Aorta (tissue), 5 donors: ENCODE measurements around the gene SMYD3. TPM values are rescaled to one million over a fixed set of nuclear protein-coding genes. Genes with fewer than 3 reads are reported as not detected.
"Not testable (repeated sequence)": the region's sequence is repeated elsewhere in the genome, so short reads cannot be mapped to it uniquely, and the experiment has no call there.

Experiments used
- ATAC-seq: fragments of 200-7000 bp; cut with Tn5 transposase; one replicate; pipeline ENCODE4 v1.9.1; 2022; ENCODE audit warnings: moderate library complexity; ENCODE audit not compliant: low FRiP score
- DNase-seq, 2 donors: peaks; one replicate each; pipeline ENCODE4 v3.0.0-alpha.2; 2020
- H3K27ac ChIP-seq, 2 donors: one replicate each; pipeline ENCODE4 v1.5.1; 2013; ENCODE audit warnings: low read length in 2 of 2, mild to moderate bottlenecking in 2 of 2, moderate library complexity in 2 of 2, control low read depth in 1 of 2, inconsistent platforms in 1 of 2, low read depth in 1 of 2
- H3K27me3 ChIP-seq, 2 donors: one replicate each; pipeline ENCODE4 v1.6.1; 2013; ENCODE audit warnings: control low read depth in 1 of 2, low read length in 1 of 2, mild to moderate bottlenecking in 1 of 2, moderate library complexity in 1 of 2; ENCODE audit not compliant: insufficient read depth in 2 of 2, control insufficient read depth in 1 of 2
- H3K36me3 ChIP-seq, 2 donors: one replicate each; pipeline ENCODE4 v1.6.1; 2013; ENCODE audit warnings: control low read depth in 1 of 2, low read length in 1 of 2, mild to moderate bottlenecking in 1 of 2; ENCODE audit not compliant: insufficient read depth in 2 of 2, control insufficient read depth in 1 of 2
- H3K4me1 ChIP-seq, 2 donors: one replicate each; pipeline ENCODE4 v1.6.1; 2013; ENCODE audit warnings: low read length in 2 of 2, control low read depth in 1 of 2, mild to moderate bottlenecking in 1 of 2, moderate library complexity in 1 of 2; ENCODE audit not compliant: insufficient read depth in 2 of 2, control insufficient read depth in 1 of 2
- H3K4me3 ChIP-seq, 2 donors: one replicate each; pipeline ENCODE4 v1.5.1; 2013; ENCODE audit warnings: low read length in 2 of 2, control low read depth in 1 of 2, mild to moderate bottlenecking in 1 of 2
- H3K9me3 ChIP-seq: one replicate; pipeline ENCODE4 v1.6.1; 2013; ENCODE audit warnings: mild to moderate bottlenecking, low read length; ENCODE audit not compliant: control insufficient read depth
- WGBS, 2 donors: extraction: QIAGEN DNeasy Blood & Tissue Kit; methylation state at CpG; one replicate each; pipeline ENCODE4 v1.1.7; 2013; 5-methylcytosine and 5-hydroxymethylcytosine counted together
- intact Hi-C, 2 donors: fragments of 100-400 bp; cut with DNase I; formaldehyde crosslinking; loops; one replicate each; pipeline versions ENCODE4 v1.14.2 to v1.15.0; 2022
- polyA plus RNA-seq, 2 donors: library from polyadenylated mRNA; stranded (reverse); fragments of 200-250 nt; gene quantifications; one replicate each; pipeline ENCODE4 v1.2.3, GENCODE V29; 2013
- total RNA-seq, 2 donors: library from RNA; stranded (reverse); fragmentation: NEBNext Ultra II Directional; extraction: Animal tissue kit (Norgen Biotek cat#: 25700); gene quantifications; one replicate each; pipeline ENCODE4 v1.2.1, GENCODE V29; 2021
- donor health status: healthy with polysubstance abuse.
- donor health status: Bipolar disorder and iron deficiency.
- donor health status: DM: no; HTN: no; CAD: no.
- donor health status: DM: no; HTN: no; CAD: no.
- donor health status: DM: yes; HTN: yes; CAD: no.

The SMYD3 gene
- total and polyA plus RNA-seq, 4 donors, result 6.0 to 29.1 (median 11.1) TPM

DNA sequence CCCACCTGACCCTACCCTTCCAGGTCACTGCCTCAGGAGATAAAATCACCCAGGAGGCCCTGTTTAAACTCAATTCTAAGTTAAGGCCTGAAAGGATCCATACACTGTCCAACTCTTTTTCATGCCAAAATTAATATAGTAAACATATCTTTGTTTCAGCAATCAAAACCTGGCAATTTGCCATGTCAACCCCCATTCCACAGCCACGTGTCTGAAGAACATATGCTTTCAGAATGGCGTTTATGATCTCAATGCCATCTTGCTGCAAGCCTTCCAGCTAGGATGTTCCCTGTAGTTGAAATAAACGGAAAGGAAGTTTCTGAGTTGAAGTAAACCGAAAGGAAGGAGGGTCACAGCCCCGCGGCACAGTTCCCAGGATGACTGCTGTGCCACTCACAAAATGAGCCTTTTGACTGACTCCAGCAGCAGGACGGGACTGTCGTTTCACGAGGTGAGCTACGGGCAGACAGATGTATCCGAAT lies 472.0 kb downstream of the SMYD3 start:
- Histone ChIP-seq H3K9me3 (no peaks in the 10 kb centered on the region), H3K4me1 (no peaks in the 10 kb centered on the region), H3K27me3 (no peaks in the 10 kb centered on the region), H3K27ac (no peak overlapping the region), H3K36me3 (no peaks in the 10 kb centered on the region), H3K4me3 (no peak overlapping the region)
- DNase-seq (no peak), ATAC-seq (no peak)
- WGBS, 2 donors, result 78% methylated on average over 11 of the region's 11 CpGs
- intact Hi-C loops, result no loop called here

DNA sequence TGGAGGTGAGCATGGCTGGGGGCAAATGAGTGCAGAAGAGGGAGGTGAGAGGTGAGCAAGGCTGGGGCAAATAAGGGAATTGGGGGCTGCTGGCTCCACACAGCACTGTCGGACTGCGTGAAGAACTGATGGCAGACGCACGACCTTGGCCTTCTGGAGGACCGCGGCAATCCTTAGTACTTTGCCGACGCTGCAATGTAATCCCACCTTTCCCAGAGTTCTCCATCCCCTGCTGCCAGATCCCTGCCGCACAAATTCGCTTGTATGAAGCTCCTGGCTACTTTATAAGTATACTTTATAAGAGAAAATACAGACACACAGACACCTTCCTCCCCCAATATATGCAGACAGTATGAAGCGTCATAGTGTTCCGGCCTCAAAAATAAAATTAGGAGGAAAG lies 472.4 kb downstream of the SMYD3 start:
- H3K4me3 ChIP-seq, result no peak overlapping the region
- no peak for ATAC-seq
- H3K9me3 ChIP-seq, result no peaks in the 10 kb centered on the region
- no peaks in the 10 kb centered on the region for H3K36me3 ChIP-seq
- H3K4me1 ChIP-seq, result no peaks in the 10 kb centered on the region
- H3K27me3 ChIP-seq, result no peaks in the 10 kb centered on the region
- WGBS, 2 donors, result 91 to 92% methylated on average over 12 of the region's 12 CpGs
- DNase-seq, result no peak
- intact Hi-C loops, result no loop called here
- H3K27ac ChIP-seq, result no peak overlapping the region

DNA sequence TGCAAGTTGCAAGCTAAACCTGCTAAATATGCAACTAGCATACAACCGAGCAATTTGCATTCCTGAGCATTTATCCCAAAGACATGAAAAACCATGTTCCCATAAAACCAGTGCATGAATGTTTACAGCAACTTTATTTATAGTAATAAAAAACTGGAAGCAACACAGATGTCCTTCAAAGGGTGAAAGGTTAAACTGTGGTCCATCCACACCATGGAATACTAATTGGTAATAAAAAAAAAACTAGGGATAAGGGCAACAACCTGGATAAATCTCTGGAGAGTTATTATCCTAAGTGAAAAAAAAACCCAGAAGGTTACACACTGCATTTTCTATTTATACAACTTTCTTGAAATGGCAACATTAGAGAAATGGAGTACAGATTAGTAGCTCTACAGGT lies 474.1 kb downstream of the SMYD3 start:
- ATAC-seq (no peak), DNase-seq (no peak)
- intact Hi-C loops, result no loop called here
- no peaks in the 10 kb centered on the region for H3K27me3 ChIP-seq
- WGBS, 2 donors, result 81 to 84% methylated on average over 1 of the region's 1 CpG
- H3K9me3 ChIP-seq, result no peaks in the 10 kb centered on the region
- H3K27ac ChIP-seq, result no peak overlapping the region
- H3K36me3 ChIP-seq, result no peaks in the 10 kb centered on the region
- no peak overlapping the region for H3K4me3 ChIP-seq
- no peaks in the 10 kb centered on the region for H3K4me1 ChIP-seq

DNA sequence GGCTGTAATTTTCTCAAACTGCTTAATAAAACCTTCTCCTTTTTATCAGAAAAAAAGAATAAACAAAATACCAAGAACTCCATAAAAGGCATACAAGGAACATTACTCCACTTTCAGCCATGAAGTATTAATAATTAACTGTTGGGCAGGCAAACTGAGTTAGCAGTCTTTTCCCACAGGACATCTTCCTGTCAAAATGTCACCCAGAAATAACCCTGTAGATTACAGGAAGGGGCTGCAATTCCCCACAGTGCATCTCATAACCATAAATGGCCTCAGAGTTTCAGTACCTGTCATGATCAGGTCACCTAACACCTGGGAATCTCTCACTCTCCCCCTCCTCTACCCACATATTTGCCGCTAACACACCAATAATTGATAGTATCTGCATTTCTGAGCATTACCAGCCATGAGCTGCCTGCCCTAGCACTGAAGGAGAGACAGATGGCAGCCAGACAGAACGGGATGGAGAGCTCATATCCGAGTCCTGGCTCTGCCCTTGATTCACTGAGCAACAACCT lies 475.0 kb downstream of the SMYD3 start:
- DNase-seq (no peak), ATAC-seq (no peak)
- H3K9me3 ChIP-seq, result no peaks in the 10 kb centered on the region
- 55 to 61% methylated on average over 3 of the region's 3 CpGs for WGBS, 2 donors
- H3K36me3 ChIP-seq, result no peaks in the 10 kb centered on the region
- intact Hi-C loops, result no loop called here
- H3K27me3 ChIP-seq, result no peaks in the 10 kb centered on the region
- no peaks in the 10 kb centered on the region for H3K4me1 ChIP-seq
- H3K27ac ChIP-seq, result no peak overlapping the region
- no peak overlapping the region for H3K4me3 ChIP-seq

DNA sequence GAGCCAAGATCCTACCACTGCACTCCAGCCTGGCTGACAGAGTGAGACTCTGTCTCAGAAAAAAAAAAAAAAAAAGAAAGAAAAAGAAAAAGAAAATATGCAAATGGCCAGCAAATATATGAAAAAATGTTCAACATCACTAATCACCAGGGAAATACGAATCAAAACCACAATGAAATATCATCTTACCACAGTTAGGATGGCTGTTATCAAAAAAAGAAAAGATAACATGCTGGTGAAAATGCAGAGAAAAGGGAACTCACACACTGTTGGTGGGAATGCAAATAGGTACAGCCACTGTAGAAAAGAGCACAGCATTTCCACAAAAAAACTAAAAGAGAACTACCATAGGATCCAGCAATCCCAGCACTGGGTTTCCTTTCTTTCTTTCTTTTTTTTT lies 477.5 kb downstream of the SMYD3 start:
- Histone ChIP-seq H3K27me3 (no peaks in the 10 kb centered on the region), H3K4me1 (no peaks in the 10 kb centered on the region), H3K4me3 (no peak overlapping the region), H3K27ac (no peak overlapping the region), H3K36me3 (no peaks in the 10 kb centered on the region), H3K9me3 (peaks cover 1% of the 10 kb centered on the region)
- WGBS, 2 donors, result 83 to 87% methylated on average over 1 of the region's 1 CpG
- ATAC-seq (no peak), DNase-seq (no peak)
- intact Hi-C loops, result no loop called here

DNA sequence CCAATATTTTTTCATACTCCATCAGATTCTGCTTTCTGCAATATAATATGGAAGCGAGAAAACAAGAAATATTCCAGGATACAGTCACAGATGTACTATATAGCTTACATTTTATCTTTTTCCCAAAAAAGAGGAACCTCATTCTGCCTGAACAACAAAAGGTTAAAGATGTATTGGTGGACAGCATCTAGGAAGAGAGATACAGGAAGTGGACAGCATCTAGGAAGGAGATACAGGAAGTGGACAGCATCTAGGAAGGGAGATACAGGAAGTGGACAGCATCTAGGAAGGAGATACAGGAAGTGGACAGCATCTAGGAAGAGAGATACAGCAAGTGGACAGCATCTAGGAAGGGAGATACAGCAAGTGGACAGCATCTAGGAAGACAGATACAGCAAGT lies 483.0 kb downstream of the SMYD3 start:
- intact Hi-C loops, DNase-seq, H3K9me3 ChIP-seq, H3K4me3 ChIP-seq, H3K27me3 ChIP-seq, H3K27ac ChIP-seq, H3K36me3 ChIP-seq, H3K4me1 ChIP-seq, ATAC-seq: not testable (repeated sequence)
- WGBS, 2 donors, result 98 to 100% methylated on average over 1 of the region's 1 CpG

DNA sequence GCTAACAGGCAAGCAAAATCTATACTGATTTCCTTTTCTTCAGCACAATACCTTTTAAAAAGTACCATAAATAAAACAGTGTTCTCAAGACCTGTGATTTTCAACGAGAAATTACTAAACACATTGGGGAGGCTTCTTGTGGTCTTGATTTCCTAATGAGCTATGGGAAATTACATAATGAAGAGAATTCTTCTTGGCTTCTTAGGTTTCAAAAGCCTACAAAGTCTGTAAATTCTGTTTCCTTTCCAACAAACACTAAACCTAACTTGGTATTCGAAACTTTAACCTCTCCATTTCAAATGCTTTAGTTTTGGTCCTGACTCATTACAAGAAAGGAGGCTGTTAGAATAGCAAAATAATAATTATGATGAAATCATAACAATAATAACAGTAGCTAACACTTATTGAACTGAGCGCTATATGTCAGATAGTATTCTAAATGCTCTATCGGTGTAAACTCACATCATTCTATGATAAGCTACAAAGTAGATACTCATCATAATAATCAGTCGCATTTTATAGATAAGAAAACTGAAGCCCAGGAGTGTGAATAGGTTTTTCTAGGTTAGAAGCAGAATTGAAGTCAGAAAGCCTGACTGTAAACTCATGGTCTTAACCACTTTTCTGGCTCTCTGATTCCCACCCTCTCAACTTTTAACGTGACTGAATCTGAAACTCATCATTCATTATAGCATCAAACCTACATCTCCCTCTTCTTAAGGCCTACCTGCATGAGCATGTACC lies 486.7 kb downstream of the SMYD3 start:
- no peak for DNase-seq
- Histone ChIP-seq H3K9me3 (no peaks in the 10 kb centered on the region), H3K27me3 (no peaks in the 10 kb centered on the region), H3K4me3 (no peak overlapping the region), H3K4me1 (no peaks in the 10 kb centered on the region), H3K36me3 (no peaks in the 10 kb centered on the region), H3K27ac (no peak overlapping the region)
- intact Hi-C loops, result no loop called here
- ATAC-seq, result no peak
- WGBS, 2 donors, result 80 to 90% methylated on average over 6 of the region's 6 CpGs

DNA sequence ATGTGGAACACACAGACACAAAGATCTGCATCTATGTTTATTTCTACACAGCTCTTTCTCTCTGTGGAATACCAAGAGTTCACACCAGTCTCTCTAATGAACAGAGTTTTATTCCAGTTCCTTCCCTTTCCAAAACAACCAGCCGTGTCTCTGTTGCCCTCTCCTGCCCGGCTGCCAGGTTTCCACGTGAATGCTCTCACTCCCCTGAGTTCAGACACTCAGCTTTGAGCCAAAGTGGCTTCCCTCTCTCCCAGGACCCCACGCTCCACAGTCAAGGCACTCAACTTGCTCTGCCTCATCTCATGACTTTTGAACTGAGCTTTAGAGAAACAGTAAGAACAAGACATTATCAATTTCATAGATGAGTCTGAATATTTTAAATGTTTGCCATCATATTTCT lies 488.9 kb downstream of the SMYD3 start:
- no peaks in the 10 kb centered on the region for H3K27me3 ChIP-seq
- H3K4me3 ChIP-seq, result no peak overlapping the region
- no peaks in the 10 kb centered on the region for H3K36me3 ChIP-seq
- ATAC-seq (no peak), DNase-seq (no peak)
- H3K9me3 ChIP-seq, result no peaks in the 10 kb centered on the region
- intact Hi-C loops, result no loop called here
- 55 to 59% methylated on average over 4 of the region's 4 CpGs for WGBS, 2 donors
- H3K4me1 ChIP-seq, result no peaks in the 10 kb centered on the region
- H3K27ac ChIP-seq, result no peak overlapping the region

DNA sequence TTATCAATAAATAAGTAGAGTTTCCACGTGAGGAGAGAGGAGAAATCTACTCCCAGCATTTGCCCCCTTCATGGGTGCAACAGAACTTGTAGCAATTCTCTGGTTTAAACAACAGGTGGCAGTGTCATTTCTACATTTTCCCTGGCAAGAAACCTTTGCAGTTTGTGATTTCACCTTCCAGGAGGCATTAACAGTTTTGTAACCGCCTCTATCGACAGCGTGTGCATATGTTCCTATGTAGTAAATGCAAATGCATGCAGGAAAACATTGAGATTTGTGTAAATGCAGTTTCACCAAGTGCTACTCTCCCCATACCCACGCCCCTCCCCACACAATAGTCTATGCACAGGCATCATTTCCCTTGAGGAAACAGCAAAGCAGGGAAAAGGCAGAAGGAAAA lies 494.7 kb downstream of the SMYD3 start:
- no peak for ATAC-seq
- no peaks in the 10 kb centered on the region for H3K9me3 ChIP-seq
- peaks cover 0 to 2% of the 10 kb centered on the region in 2 donors for H3K4me1 ChIP-seq
- no peaks in the 10 kb centered on the region for H3K27me3 ChIP-seq
- 27 to 29% methylated on average over 5 of the region's 5 CpGs for WGBS, 2 donors
- H3K36me3 ChIP-seq, result no peaks in the 10 kb centered on the region
- no peak for DNase-seq
- no peak overlapping the region for H3K27ac ChIP-seq
- intact Hi-C loops, result no loop called here
- no peak overlapping the region for H3K4me3 ChIP-seq
